Body of pancreas (tissue), 4 donors: ENCODE results near the gene HUNK.

Experiments
- CTCF ChIP-seq, 7 experiments: fragments of 450-650 bp in 4 of 7; fragments of 200-600 bp in 3 of 7; sonication (generic) in 3 of 7; IDR thresholded peaks; one replicate each; pipeline ENCODE4 v1.5.1; 2016 to 2019; ENCODE audit warnings: antibody characterized with exemption in 7 of 7
- POLR2A ChIP-seq, 3 donors: fragments of 450-650 bp; IDR thresholded peaks; one replicate each; pipeline ENCODE4 v1.6.1; 2016; ENCODE audit warnings: antibody characterized with exemption in 3 of 3, mild to moderate bottlenecking in 2 of 3

- TF ChIP-seq CTCF (IDR thresholded peaks at IDR 0.05) (no peak), POLR2A (IDR thresholded peaks at IDR 0.05) (no peak)
Measured at GRCh38 chr21:31964692-31965091, 91.9 kb downstream of the HUNK start.
